ENCODE measurements around the gene MBD6.

Gene MBD6

GRCh38 chr12:57483466-57483865 is 39.2 kb upstream of the MBD6 start:
- TF ChIP-seq CTCF (IDR thresholded peaks at IDR 0.05): no peak

- no peak for TF ChIP-seq CTCF (IDR thresholded peaks at IDR 0.05)
Observed at GRCh38 chr12:57485695-57486094, 36.9 kb upstream of the MBD6 start.

- no peak for TF ChIP-seq CTCF (IDR thresholded peaks at IDR 0.05)
Observed at GRCh38 chr12:57487055-57487596, 35.5 kb upstream of the MBD6 start.

GRCh38 chr12:57487597-57488401 is 34.8 kb upstream of the MBD6 start, which contains the start of gene MARS1:
MARS1 (plus strand) TSS chr12:57488068; CDS start chr12:57488091, 23 bp downstream.
- TF ChIP-seq CTCF (IDR thresholded peaks at IDR 0.05): peak; percentile 38; the same call in 1 of the 2 replicates

GRCh38 chr12:57488402-57489156 is 34.0 kb upstream of the MBD6 start:
- TF ChIP-seq CTCF (IDR thresholded peaks at IDR 0.05): no peak

- no peak for TF ChIP-seq CTCF (IDR thresholded peaks at IDR 0.05)
Observed at GRCh38 chr12:57489157-57489641, 33.4 kb upstream of the MBD6 start.

GRCh38 chr12:57490126-57490525 is 32.5 kb upstream of the MBD6 start:
- no peak for TF ChIP-seq CTCF (IDR thresholded peaks at IDR 0.05)

Measured in LNCAP (cell line).